C4-2B (cell line): ENCODE measurements around the gene RBM7.

ENCODE experiments used
- CTCF ChIP-seq: fragments of 450-650 bp; conservative IDR thresholded peaks from 2 replicates; pipeline ENCODE4 v1.5.1; 2017; ENCODE audit warnings: mild to moderate bottlenecking
- ZFX ChIP-seq: fragments of 450-650 bp; IDR thresholded peaks from 2 replicates; pipeline ENCODE4 v1.6.1; 2017

GRCh38 chr11:114354076-114354475 lies 46.4 kb upstream of the RBM7 start:
- TF ChIP-seq CTCF (no peak), ZFX (no peak)
